ENCODE data around the gene LONRF2. TPM values are rescaled to one million over a fixed set of nuclear protein-coding genes. Genes with fewer than 3 reads are reported as not detected.

The LONRF2 gene
- total RNA-seq, 1 experiment from 2014 or later: 3.5 TPM

- no peaks in the 10 kb centered on the region for H3K36me3 ChIP-seq (ENCODE audit: insufficient read depth, low read length, poor library complexity, severe bottlenecking)
- TF ChIP-seq EZH2 (IDR thresholded peaks at IDR 0.05; ENCODE audit: borderline replicate concordance, low read depth, low read length, poor library complexity, severe bottlenecking) (no peak), CTCF (conservative IDR thresholded peaks at IDR 0.05; ENCODE audit: low read depth, low read length) (no peak)
- H3K4me3 ChIP-seq (ENCODE audit: low read depth, low read length, poor library complexity, severe bottlenecking): no peak overlapping the region
- DNase-seq (ENCODE audit: low spot score): no peak
- POLR2A ChIA-PET (ENCODE audit: low non-redundant PET): no interaction called here
- intact Hi-C loops (cut with micrococcal nuclease; ENCODE audit: unreplicated experiment): no loop called here
- CTCF ChIA-PET: interaction anchor here (1.7 kb wide), 1 partner anchor 12 kb away, joined by 5 read pairs; no protein-coding TSS in a partner anchor
- no peaks in the 10 kb centered on the region for H3K4me1 ChIP-seq (ENCODE audit: insufficient read depth, low read length, poor library complexity, severe bottlenecking)
- H3K27ac ChIP-seq (ENCODE audit: low read depth, low read length, poor library complexity, severe bottlenecking): no peak overlapping the region
- BruUV-seq (replicated peaks): no TSS peak
- no peaks in the 10 kb centered on the region for H3K9me3 ChIP-seq (ENCODE audit: low read depth, low read length, poor library complexity, severe bottlenecking)
- no peaks in the 10 kb centered on the region for H3K27me3 ChIP-seq (replicated peaks; ENCODE audit: insufficient read depth, low read depth, low read length, poor library complexity)
These were observed 48.2 kb downstream of the LONRF2 start for GRCh38 chr2:100274076-100274475.

GRCh38 chr2:100273387-100273786 is 48.9 kb downstream of the LONRF2 start:
- Histone ChIP-seq H3K4me3 (ENCODE audit: low read depth, low read length, poor library complexity, severe bottlenecking) (no peak overlapping the region), H3K27ac (ENCODE audit: low read depth, low read length, poor library complexity, severe bottlenecking) (no peak overlapping the region), H3K27me3 (replicated peaks; ENCODE audit: insufficient read depth, low read depth, low read length, poor library complexity) (no peaks in the 10 kb centered on the region), H3K4me1 (ENCODE audit: insufficient read depth, low read length, poor library complexity, severe bottlenecking) (no peaks in the 10 kb centered on the region), H3K36me3 (ENCODE audit: insufficient read depth, low read length, poor library complexity, severe bottlenecking) (no peaks in the 10 kb centered on the region), H3K9me3 (ENCODE audit: low read depth, low read length, poor library complexity, severe bottlenecking) (no peaks in the 10 kb centered on the region)
- DNase-seq (ENCODE audit: low spot score): no peak
- intact Hi-C loops (cut with micrococcal nuclease; ENCODE audit: unreplicated experiment): no loop called here
- POLR2A ChIA-PET (ENCODE audit: low non-redundant PET): interaction anchor here (0.6 kb wide), 1 partner anchor 84 kb away, joined by 3 read pairs; no protein-coding TSS in a partner anchor
- TF ChIP-seq EZH2 (IDR thresholded peaks at IDR 0.05; ENCODE audit: borderline replicate concordance, low read depth, low read length, poor library complexity, severe bottlenecking): no peak
- no peak for TF ChIP-seq CTCF (conservative IDR thresholded peaks at IDR 0.05; ENCODE audit: low read depth, low read length)
- no TSS peak for BruUV-seq (replicated peaks)
- CTCF ChIA-PET: interaction anchor here (1.7 kb wide), 1 partner anchor 11 kb away, joined by 5 read pairs; no protein-coding TSS in a partner anchor

GRCh38 chr2:100272841-100273329 is 49.4 kb downstream of the LONRF2 start:
- TF ChIP-seq CTCF (conservative IDR thresholded peaks at IDR 0.05; ENCODE audit: low read depth, low read length): no peak
- TF ChIP-seq EZH2 (IDR thresholded peaks at IDR 0.05; ENCODE audit: borderline replicate concordance, low read depth, low read length, poor library complexity, severe bottlenecking): no peak
- Histone ChIP-seq H3K27me3 (replicated peaks; ENCODE audit: insufficient read depth, low read depth, low read length, poor library complexity) (no peaks in the 10 kb centered on the region), H3K4me1 (ENCODE audit: insufficient read depth, low read length, poor library complexity, severe bottlenecking) (no peaks in the 10 kb centered on the region), H3K4me3 (ENCODE audit: low read depth, low read length, poor library complexity, severe bottlenecking) (no peak overlapping the region), H3K27ac (ENCODE audit: low read depth, low read length, poor library complexity, severe bottlenecking) (no peak overlapping the region), H3K9me3 (ENCODE audit: low read depth, low read length, poor library complexity, severe bottlenecking) (no peaks in the 10 kb centered on the region), H3K36me3 (ENCODE audit: insufficient read depth, low read length, poor library complexity, severe bottlenecking) (no peaks in the 10 kb centered on the region)
- no peak for DNase-seq (ENCODE audit: low spot score)
- intact Hi-C loops (cut with micrococcal nuclease; ENCODE audit: unreplicated experiment): no loop called here
- no TSS peak for BruUV-seq (replicated peaks)
- CTCF ChIA-PET: interaction anchor here (1.7 kb wide), 1 partner anchor 10 kb away, joined by 5 read pairs; no protein-coding TSS in a partner anchor
- POLR2A ChIA-PET (ENCODE audit: low non-redundant PET): interaction anchor here (0.6 kb wide), 1 partner anchor 84 kb away, joined by 3 read pairs; no protein-coding TSS in a partner anchor
